Activated B cell treated with CpG ODN at 0.5 μM for 24 hours (primary cell): ENCODE results near the gene NFATC3. TPM values are rescaled to one million over a fixed set of nuclear protein-coding genes. Genes with fewer than 3 reads are reported as not detected.

ENCODE experiments used
- ATAC-seq: fragments of 200-7000 bp; cut with Tn5 transposase; one replicate; pipeline ENCODE4 v1.10.0; 2021; ENCODE audit warnings: low read depth, mild to moderate bottlenecking, moderate library complexity
- CTCF ChIA-PET: fragments of 350-600 bp; sonication (Branson Sonifier 250); formaldehyde crosslinking; loops from one replicate; lab custom pipeline; 2021; ENCODE audit warnings: antibody characterized with exemption; lab: Charles Lee
- POLR2A ChIA-PET: fragments of 350-600 bp; sonication (Branson Sonifier 250); formaldehyde crosslinking; loops from one replicate; lab custom pipeline; 2021; ENCODE audit warnings: antibody characterized with exemption; lab: Charles Lee
- DNase-seq: peaks from one replicate; pipeline ENCODE4 v3.0.0; 2022
- H3K27ac Mint-ChIP-seq: one replicate; pipeline ENCODE4 v1.8.0; 2020; ENCODE audit warnings: mixed read lengths
- H3K27me3 Mint-ChIP-seq: one replicate; pipeline ENCODE4 v1.8.0; 2021; ENCODE audit warnings: mixed read lengths
- H3K36me3 Mint-ChIP-seq: one replicate; pipeline ENCODE4 v1.8.0; 2021; ENCODE audit warnings: low read depth, mixed read lengths
- H3K4me1 Mint-ChIP-seq: one replicate; pipeline ENCODE4 v1.8.0; 2021; ENCODE audit warnings: mixed read lengths
- H3K4me3 Mint-ChIP-seq: one replicate; pipeline ENCODE4 v1.8.0; 2020; ENCODE audit warnings: mild to moderate bottlenecking, mixed read lengths
- H3K9me3 Mint-ChIP-seq: one replicate; pipeline ENCODE4 v1.8.0; 2020; ENCODE audit warnings: mixed read lengths
- intact Hi-C: fragments of 100-400 bp; cut with micrococcal nuclease; formaldehyde crosslinking; loops from one replicate; pipeline ENCODE4 v1.15.1; 2024
- total RNA-seq: library from RNA; stranded (reverse); gene quantifications from 2 replicates; pipeline ENCODE4 v1.2.3, GENCODE V29; 2022
- TF ChIP-seq, protein P1 (sequence below): fragments of 200-600 bp; IDR thresholded peaks from one replicate; pipeline ENCODE4 v1.8.0; 2022; ENCODE audit warnings: antibody characterized with exemption, mild to moderate bottlenecking

The NFATC3 gene
- total RNA-seq, 1 donor from 2014 or later = 72.0 TPM

GRCh38 chr16:68082629-68083238, 2.4 kb upstream of the NFATC3 start:
- TF ChIP-seq, protein P1, sequence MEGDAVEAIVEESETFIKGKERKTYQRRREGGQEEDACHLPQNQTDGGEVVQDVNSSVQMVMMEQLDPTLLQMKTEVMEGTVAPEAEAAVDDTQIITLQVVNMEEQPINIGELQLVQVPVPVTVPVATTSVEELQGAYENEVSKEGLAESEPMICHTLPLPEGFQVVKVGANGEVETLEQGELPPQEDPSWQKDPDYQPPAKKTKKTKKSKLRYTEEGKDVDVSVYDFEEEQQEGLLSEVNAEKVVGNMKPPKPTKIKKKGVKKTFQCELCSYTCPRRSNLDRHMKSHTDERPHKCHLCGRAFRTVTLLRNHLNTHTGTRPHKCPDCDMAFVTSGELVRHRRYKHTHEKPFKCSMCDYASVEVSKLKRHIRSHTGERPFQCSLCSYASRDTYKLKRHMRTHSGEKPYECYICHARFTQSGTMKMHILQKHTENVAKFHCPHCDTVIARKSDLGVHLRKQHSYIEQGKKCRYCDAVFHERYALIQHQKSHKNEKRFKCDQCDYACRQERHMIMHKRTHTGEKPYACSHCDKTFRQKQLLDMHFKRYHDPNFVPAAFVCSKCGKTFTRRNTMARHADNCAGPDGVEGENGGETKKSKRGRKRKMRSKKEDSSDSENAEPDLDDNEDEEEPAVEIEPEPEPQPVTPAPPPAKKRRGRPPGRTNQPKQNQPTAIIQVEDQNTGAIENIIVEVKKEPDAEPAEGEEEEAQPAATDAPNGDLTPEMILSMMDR = no peak
- CTCF ChIA-PET = interaction anchor here (1.0 to 3.8 kb wide), 3 partner anchors 9 to 147 kb away, joined by 3 to 54 read pairs (median 6); no protein-coding TSS in a partner anchor
- Mint-ChIP-seq H3K9me3 (no peaks in the 10 kb centered on the region), H3K36me3 (peaks cover 37% of the 10 kb centered on the region), H3K27me3 (no peaks in the 10 kb centered on the region), H3K4me3 (no peak overlapping the region), H3K4me1 (peaks cover 80% of the 10 kb centered on the region), H3K27ac (peak overlapping the region; percentile 92)
- intact Hi-C loops = loop anchor here (10.0 kb wide), 1 partner anchor 1482 kb away; the partner anchor contains the start of gene NFAT5
- DNase-seq (no peak), ATAC-seq (no peak)
- POLR2A ChIA-PET = interaction anchor here (3.2 to 6.1 kb wide), 2 partner anchors 10 kb away, joined by 15 to 211 read pairs; no protein-coding TSS in a partner anchor

DNA sequence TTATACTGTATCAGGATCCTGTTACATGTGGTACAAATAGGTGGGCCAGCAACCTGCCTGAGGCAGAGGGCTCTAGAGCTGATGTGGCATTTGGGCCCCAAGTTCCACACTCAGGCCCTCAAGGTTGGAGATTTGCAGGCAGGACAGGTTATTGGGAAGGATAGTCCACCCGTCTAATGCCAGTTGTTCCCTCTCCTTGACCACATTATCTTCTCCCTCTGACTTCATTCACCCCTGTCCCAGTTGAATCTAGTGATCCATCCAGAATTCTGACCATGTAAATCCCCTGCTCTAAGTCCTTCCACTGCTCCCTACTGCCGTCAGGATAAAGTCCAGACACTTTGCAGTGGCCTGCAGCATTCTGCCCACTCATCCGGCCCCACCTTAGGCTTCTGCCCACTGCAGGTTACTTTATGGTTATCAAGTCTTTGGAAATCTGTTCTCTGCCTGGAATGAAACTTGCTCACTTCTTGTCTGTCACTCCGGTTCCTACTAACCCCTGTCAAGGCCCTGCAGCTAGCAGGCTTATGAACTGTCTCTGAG, 1.9 kb upstream of the NFATC3 start:
- Mint-ChIP-seq H3K36me3 (peaks cover 32% of the 10 kb centered on the region), H3K27me3 (no peaks in the 10 kb centered on the region), H3K27ac (peak overlapping the region; percentile 92), H3K4me3 (peak overlapping the region; percentile 0), H3K4me1 (peaks cover 78% of the 10 kb centered on the region), H3K9me3 (no peaks in the 10 kb centered on the region)
- intact Hi-C loops = loop anchor here (10.0 kb wide), 1 partner anchor 1481 kb away; the partner anchor contains the start of gene NFAT5
- ChIA-PET POLR2A (interaction anchor here (2.6 to 6.1 kb wide), 3 partner anchors 10 to 181 kb away, joined by 7 to 211 read pairs (median 15); partner anchors contain the start of gene SLC7A6), CTCF (interaction anchor here (1.0 to 3.8 kb wide), 3 partner anchors 10 to 147 kb away, joined by 3 to 54 read pairs (median 6); no protein-coding TSS in a partner anchor)
- no peak for DNase-seq
- no peak for ATAC-seq
- TF ChIP-seq, protein P1 = no peak

DNA sequence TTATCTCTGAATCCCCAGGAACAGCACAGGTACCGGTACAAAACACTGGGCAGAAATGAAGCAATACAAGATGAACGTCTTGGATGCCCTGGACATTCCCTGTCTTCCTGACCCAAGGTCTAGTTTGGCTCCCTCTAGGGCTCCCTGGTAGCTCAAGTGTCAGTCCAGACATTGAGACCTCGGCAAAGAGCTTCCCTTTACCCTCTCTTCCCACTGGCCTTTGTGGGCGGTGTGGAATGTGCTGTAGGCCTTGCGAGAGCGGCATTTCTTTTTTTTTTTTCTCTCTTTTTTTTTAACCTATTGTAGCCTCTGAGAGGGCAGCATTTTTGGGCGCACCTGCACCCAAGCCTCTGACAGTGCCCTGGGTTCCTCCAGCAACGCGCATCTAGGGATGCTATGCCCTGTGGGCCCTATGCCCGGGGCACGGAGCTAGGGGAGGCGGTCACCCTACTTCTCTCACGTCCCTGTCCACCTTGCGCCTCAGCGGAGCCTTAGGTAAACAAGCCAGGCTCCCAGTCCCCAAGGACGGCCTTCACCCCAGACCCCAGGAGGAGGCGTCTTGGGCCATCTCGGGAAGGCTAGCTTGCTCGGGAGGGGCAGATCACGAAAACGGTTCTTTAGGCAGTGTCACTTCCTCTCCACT, 1.2 kb upstream of the NFATC3 start:
- intact Hi-C loops = loop anchor here (1.0 to 10.0 kb wide), 6 partner anchors 9 to 1481 kb away; partner anchors contain the start of genes FHOD1, NFAT5 and PSKH1
- ATAC-seq (peak; percentile 5), DNase-seq (no peak)
- POLR2A ChIA-PET = interaction anchor here (0.7 to 6.1 kb wide), 27 partner anchors 9 to 1054 kb away, joined by 3 to 211 read pairs (median 6); partner anchors contain the start of genes ATP6V0D1, CENPT, DDX28 and DUS2
- no peaks in the 10 kb centered on the region for H3K9me3 Mint-ChIP-seq
- H3K4me1 Mint-ChIP-seq = peaks cover 77% of the 10 kb centered on the region
- TF ChIP-seq, protein P1 = no peak
- H3K27me3 Mint-ChIP-seq = no peaks in the 10 kb centered on the region
- peak overlapping the region; percentile 86 for H3K4me3 Mint-ChIP-seq
- CTCF ChIA-PET = interaction anchor here (1.3 to 3.8 kb wide), 6 partner anchors 10 to 267 kb away, joined by 6 to 54 read pairs (median 8); no protein-coding TSS in a partner anchor
- peak overlapping the region; percentile 92 for H3K27ac Mint-ChIP-seq
- peaks cover 25% of the 10 kb centered on the region for H3K36me3 Mint-ChIP-seq

- DNase-seq = peak; percentile 89
- H3K36me3 Mint-ChIP-seq = peaks cover 19% of the 10 kb centered on the region
- ChIA-PET CTCF (interaction anchor here (1.0 to 3.8 kb wide), 8 partner anchors 9 to 268 kb away, joined by 4 to 54 read pairs (median 6); no protein-coding TSS in a partner anchor), POLR2A (interaction anchor here (0.5 to 6.1 kb wide), 50 partner anchors 8 to 1055 kb away, joined by 3 to 211 read pairs (median 4); partner anchors contain the start of genes ACD, ATP6V0D1, CENPT and CTCF)
- peak; percentile 72 for ATAC-seq
- no peaks in the 10 kb centered on the region for H3K9me3 Mint-ChIP-seq
- TF ChIP-seq, protein P1 = no peak
- intact Hi-C loops = loop anchor here (1.0 to 10.0 kb wide), 9 partner anchors 9 to 1480 kb away; partner anchors contain the start of genes FHOD1, NFAT5, PSKH1 and THAP11
- H3K4me1 Mint-ChIP-seq = peaks cover 77% of the 10 kb centered on the region
- H3K4me3 Mint-ChIP-seq = peak overlapping the region; percentile 86
- H3K27ac Mint-ChIP-seq = peak overlapping the region; percentile 92
- no peaks in the 10 kb centered on the region for H3K27me3 Mint-ChIP-seq
Observed at GRCh38 chr16:68084504-68085258, 489 bp upstream of the NFATC3 start.
